Mesenchymal stem cell (in vitro differentiated cells and primary cell): Measurements from ENCODE around the gene RHEX.

Source experiments
- DNase-seq: peaks from one replicate; pipeline ENCODE4 v3.0.0-alpha.2; 2013
- H2AFZ ChIP-seq: one replicate; pipeline ENCODE4 v1.6.1; 2013; ENCODE audit warnings: low read depth, mild to moderate bottlenecking, control low read depth, inconsistent platforms, low read length, moderate library complexity
- H2AK5ac ChIP-seq: 2 replicates; pipeline ENCODE4 v1.6.1; 2013; ENCODE audit warnings: low read length, moderate library complexity, mild to moderate bottlenecking, inconsistent platforms; ENCODE audit not compliant: severe bottlenecking
- H2BK120ac ChIP-seq: one replicate; pipeline ENCODE4 v1.6.1; 2013; ENCODE audit warnings: low read depth, mild to moderate bottlenecking, inconsistent platforms, low read length, moderate library complexity
- H2BK12ac ChIP-seq, 2 experiments: one replicate each; pipeline ENCODE4 v1.6.1; 2013; ENCODE audit warnings: inconsistent platforms in 2 of 2, low read length in 2 of 2, mild to moderate bottlenecking in 2 of 2, moderate library complexity in 2 of 2, control low read depth in 1 of 2
- H2BK15ac ChIP-seq: one replicate; pipeline ENCODE4 v1.6.1; 2013; ENCODE audit warnings: mild to moderate bottlenecking, low read depth, inconsistent platforms; ENCODE audit not compliant: poor library complexity, severe bottlenecking
- H2BK5ac ChIP-seq: 2 replicates; pipeline ENCODE4 v1.6.1; 2013; ENCODE audit warnings: low read depth, mild to moderate bottlenecking, low read length, control low read depth, inconsistent platforms; ENCODE audit not compliant: poor library complexity, severe bottlenecking
- H3K14ac ChIP-seq, 2 experiments: one replicate each; pipeline ENCODE4 v1.6.1; 2013; ENCODE audit warnings: inconsistent platforms in 2 of 2, low read length in 2 of 2, control low read depth in 1 of 2, mild to moderate bottlenecking in 1 of 2, moderate library complexity in 1 of 2
- H3K18ac ChIP-seq, 2 experiments: one replicate each; pipeline ENCODE4 v1.6.1; 2013; ENCODE audit warnings: inconsistent platforms in 2 of 2, low read length in 2 of 2, control low read depth in 1 of 2, low read depth in 1 of 2, mild to moderate bottlenecking in 1 of 2
- H3K23ac ChIP-seq, 2 experiments: one replicate each; pipeline ENCODE4 v1.6.1; 2013; ENCODE audit warnings: inconsistent platforms in 2 of 2, low read length in 2 of 2, mild to moderate bottlenecking in 2 of 2, moderate library complexity in 2 of 2, control low read depth in 1 of 2
- H3K27ac ChIP-seq: 2 replicates; pipeline ENCODE4 v1.5.1; 2013; ENCODE audit warnings: mild to moderate bottlenecking, moderate library complexity, low read length, control low read depth, inconsistent platforms; ENCODE audit not compliant: poor library complexity, severe bottlenecking
- H3K27me3 ChIP-seq, 2 experiments: 2 replicates each; pipeline versions ENCODE4 v1.6.1 to v1.7.0; 2013; ENCODE audit warnings: low read length in 2 of 2, mild to moderate bottlenecking in 2 of 2, moderate library complexity in 2 of 2, control low read depth in 1 of 2, inconsistent platforms in 1 of 2; ENCODE audit not compliant: control insufficient read depth in 1 of 2, insufficient read depth in 1 of 2
- H3K36me3 ChIP-seq, 2 experiments: 2 replicates each; pipeline versions ENCODE4 v1.6.1 to v1.7.0; 2013; ENCODE audit warnings: low read length in 2 of 2, control low read depth in 1 of 2, inconsistent platforms in 1 of 2, low read depth in 1 of 2, mild to moderate bottlenecking in 1 of 2; ENCODE audit not compliant: insufficient read depth in 2 of 2, control insufficient read depth in 1 of 2
- H3K4ac ChIP-seq, 2 experiments: one replicate each; pipeline ENCODE4 v1.6.1; 2013; ENCODE audit warnings: inconsistent platforms in 2 of 2, low read length in 2 of 2, mild to moderate bottlenecking in 2 of 2, moderate library complexity in 2 of 2, control low read depth in 1 of 2, low read depth in 1 of 2
- H3K4me1 ChIP-seq: 2 replicates; pipeline ENCODE4 v1.6.1; 2013; ENCODE audit warnings: low read depth, low read length, control low read depth; ENCODE audit not compliant: control insufficient read depth, insufficient read depth
- H3K4me2 ChIP-seq: 2 replicates; pipeline ENCODE4 v1.6.1; 2013; ENCODE audit warnings: low read length, mild to moderate bottlenecking, inconsistent platforms; ENCODE audit not compliant: poor library complexity, severe bottlenecking
- H3K4me3 ChIP-seq, 2 experiments: 2 replicates each; pipeline versions ENCODE4 v1.5.1 to v1.7.0; 2013; ENCODE audit warnings: low read length in 2 of 2, mild to moderate bottlenecking in 2 of 2, control low read depth in 1 of 2, low read depth in 1 of 2; ENCODE audit not compliant: insufficient read depth in 1 of 2
- H3K79me1 ChIP-seq: replicated peaks from 2 replicates; pipeline ENCODE4 v1.6.1; 2013; ENCODE audit warnings: mild to moderate bottlenecking, control low read depth, low read length, inconsistent platforms; ENCODE audit not compliant: poor library complexity, severe bottlenecking
- H3K9ac ChIP-seq: 2 replicates; pipeline ENCODE4 v1.7.0; 2013; ENCODE audit warnings: mild to moderate bottlenecking, low read length, moderate library complexity
- H3K9me3 ChIP-seq: 2 replicates; pipeline ENCODE4 v1.7.0; 2013; ENCODE audit warnings: mild to moderate bottlenecking, low read length; ENCODE audit not compliant: control insufficient read depth
- H4K8ac ChIP-seq: one replicate; pipeline ENCODE4 v1.6.1; 2013; ENCODE audit warnings: inconsistent platforms, mild to moderate bottlenecking, low read length, moderate library complexity
- H4K91ac ChIP-seq: one replicate; pipeline ENCODE4 v1.6.1; 2013; ENCODE audit warnings: mild to moderate bottlenecking, low read length, inconsistent platforms
- WGBS: methylation state at CpG from one replicate; pipeline ENCODE4 v1.1.7; 2013; ENCODE audit warnings: mixed read lengths; 5-methylcytosine and 5-hydroxymethylcytosine counted together

RHEX gene

DNA sequence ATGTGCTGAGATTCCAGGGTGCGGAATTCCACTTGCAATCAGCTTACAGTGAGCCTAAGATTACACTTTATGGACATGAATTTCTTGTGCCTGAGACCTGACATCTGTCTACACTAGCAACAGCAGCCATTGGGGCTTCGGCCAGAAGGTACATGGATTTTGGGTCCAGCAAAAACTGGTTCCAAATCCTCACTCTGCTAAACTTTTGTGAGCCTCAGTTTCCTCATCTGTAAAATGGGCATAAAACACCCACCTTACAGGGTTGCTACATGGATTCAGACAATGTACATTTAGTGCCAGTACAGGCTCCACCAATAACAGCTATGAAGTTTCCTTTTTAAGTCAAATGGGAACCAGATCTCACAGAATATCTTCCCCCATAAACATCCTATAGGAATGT lies 30.8 kb downstream of the RHEX start:
- Histone ChIP-seq H3K4me3 (no peak overlapping the region), H3K23ac (no peak overlapping the region), H3K14ac (no peak overlapping the region), H2AFZ (no peak overlapping the region), H3K27me3 (peaks cover 0 to 8% of the 10 kb centered on the region in 2 experiments), H3K4me1 (no peaks in the 10 kb centered on the region), H3K18ac (no peak overlapping the region), H2BK15ac (no peak overlapping the region), H3K9me3 (no peaks in the 10 kb centered on the region), H2BK120ac (no peak overlapping the region), H3K79me1 (no peaks in the 10 kb centered on the region), H2AK5ac (no peak overlapping the region), H3K4ac (no peak overlapping the region), H4K8ac (no peak overlapping the region), H3K4me2 (no peak overlapping the region), H4K91ac (no peak overlapping the region), H2BK12ac (no peak overlapping the region), H3K9ac (no peak overlapping the region), H3K36me3 (peaks cover 0 to 3% of the 10 kb centered on the region in 2 experiments), H3K27ac (no peak overlapping the region), H2BK5ac (no peak overlapping the region)
- WGBS, result 85% methylated on average over 2 of the region's 2 CpGs
- no peak for DNase-seq

DNA sequence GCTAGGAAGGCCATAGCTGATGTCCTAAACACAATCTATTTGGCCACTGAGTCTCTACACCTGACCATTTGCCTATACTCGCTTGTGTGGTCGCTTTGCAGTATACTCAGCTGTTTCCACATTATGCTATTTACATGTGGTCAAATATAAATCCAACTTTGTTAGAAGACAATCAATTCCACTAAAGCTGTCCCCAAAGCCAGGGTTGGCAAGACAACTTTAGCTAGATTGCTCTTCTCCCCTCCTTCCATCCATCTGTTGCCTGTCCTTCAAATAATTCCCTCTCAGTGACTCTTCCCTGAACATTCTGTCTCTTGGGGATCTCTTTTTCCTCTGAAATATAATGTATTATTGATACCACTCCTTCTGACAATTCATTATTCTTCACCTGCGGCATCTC lies 34.1 kb downstream of the RHEX start:
- WGBS, result 95% methylated on average over 3 of the region's 3 CpGs
- Histone ChIP-seq H2BK120ac (no peak overlapping the region), H2BK5ac (no peak overlapping the region)

DNA sequence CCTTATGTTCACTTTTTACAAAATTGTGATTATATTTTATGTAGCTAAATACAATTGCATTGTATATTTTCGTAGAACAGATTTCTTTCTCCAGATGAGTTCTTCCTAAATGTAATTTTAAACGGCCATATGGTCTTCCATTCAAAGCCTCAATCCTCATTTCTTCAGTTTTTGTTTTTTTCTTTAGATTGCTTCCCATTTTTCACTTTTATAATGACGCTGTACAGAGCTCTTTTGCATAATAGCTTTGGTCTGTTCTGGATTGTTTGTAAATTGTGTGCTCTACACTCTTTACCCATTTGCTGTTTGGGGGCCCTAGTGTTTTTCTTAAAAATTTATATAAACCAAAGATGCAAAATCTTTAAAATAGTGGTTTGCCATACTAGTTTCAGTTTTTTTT lies 36.4 kb downstream of the RHEX start:
- Histone ChIP-seq H3K9me3 (no peaks in the 10 kb centered on the region), H3K4me2 (no peak overlapping the region), H2BK5ac (no peak overlapping the region), H3K4me3 (no peak overlapping the region), H4K8ac (no peak overlapping the region), H3K14ac (no peak overlapping the region), H3K18ac (no peak overlapping the region), H4K91ac (no peak overlapping the region), H2BK120ac (no peak overlapping the region), H2BK15ac (no peak overlapping the region), H3K79me1 (peaks cover 4% of the 10 kb centered on the region), H2BK12ac (no peak overlapping the region), H3K36me3 (peaks cover 0 to 4% of the 10 kb centered on the region in 2 experiments), H3K27me3 (peaks cover 0 to 1% of the 10 kb centered on the region in 2 experiments), H3K4me1 (no peaks in the 10 kb centered on the region), H2AK5ac (no peak overlapping the region), H2AFZ (no peak overlapping the region), H3K4ac (no peak overlapping the region), H3K23ac (no peak overlapping the region), H3K9ac (no peak overlapping the region), H3K27ac (no peak overlapping the region)
- DNase-seq, result no peak
- 75% methylated on average over 2 of the region's 3 CpGs for WGBS

More for the DNA sequence above, 34.1 kb downstream of the RHEX start:
- H3K36me3 ChIP-seq, result no peaks in the 10 kb centered on the region
- no peak overlapping the region for H3K14ac ChIP-seq
- H2AK5ac ChIP-seq, result no peak overlapping the region
- peaks cover 2% of the 10 kb centered on the region for H3K79me1 ChIP-seq
- no peak overlapping the region for H3K4me3 ChIP-seq
- no peak overlapping the region for H3K27ac ChIP-seq
- no peak overlapping the region for H4K91ac ChIP-seq
- no peak overlapping the region for H2BK15ac ChIP-seq
- peaks cover 0 to 8% of the 10 kb centered on the region in 2 experiments for H3K27me3 ChIP-seq
- H2AFZ ChIP-seq, result no peak overlapping the region
- no peaks in the 10 kb centered on the region for H3K4me1 ChIP-seq
- no peak overlapping the region for H3K4ac ChIP-seq
- no peak overlapping the region for H4K8ac ChIP-seq
- no peak overlapping the region for H3K4me2 ChIP-seq
- H2BK12ac ChIP-seq, result no peak overlapping the region
- no peak for DNase-seq
- no peak overlapping the region for H3K18ac ChIP-seq
- no peak overlapping the region for H3K23ac ChIP-seq
- H3K9ac ChIP-seq, result no peak overlapping the region
- no peaks in the 10 kb centered on the region for H3K9me3 ChIP-seq

DNA sequence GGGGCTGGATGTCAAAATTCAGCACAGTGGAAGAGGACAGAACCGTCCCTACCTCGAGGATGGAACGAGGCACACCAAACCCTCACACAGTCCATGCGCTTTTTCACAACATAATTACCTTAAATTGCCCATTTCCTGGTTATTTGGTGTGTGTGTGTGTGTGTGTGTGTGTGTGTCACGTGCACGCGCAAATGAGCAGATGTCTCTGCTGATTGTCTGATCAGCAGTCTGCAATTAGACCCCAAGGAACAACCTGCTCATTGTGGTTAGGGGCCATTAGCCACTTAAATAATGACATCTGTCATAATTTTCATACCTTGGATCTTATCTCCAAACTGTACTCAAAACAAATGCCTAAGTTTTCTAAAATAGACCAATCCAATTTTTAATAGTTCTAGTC lies 41.1 kb downstream of the RHEX start:
- Histone ChIP-seq H3K23ac (no peak overlapping the region), H2BK5ac (no peak overlapping the region), H3K36me3 (peaks cover 0 to 19% of the 10 kb centered on the region in 2 experiments), H3K79me1 (peaks cover 9% of the 10 kb centered on the region), H2BK15ac (no peak overlapping the region), H4K8ac (no peak overlapping the region), H2BK12ac (no peak overlapping the region), H3K4ac (no peak overlapping the region), H3K27ac (no peak overlapping the region), H3K9ac (no peak overlapping the region), H4K91ac (no peak overlapping the region), H3K27me3 (peaks cover 0 to 12% of the 10 kb centered on the region in 2 experiments), H3K18ac (no peak overlapping the region), H2AFZ (no peak overlapping the region), H2BK120ac (no peak overlapping the region), H3K9me3 (no peaks in the 10 kb centered on the region), H3K14ac (no peak overlapping the region), H3K4me3 (no peak overlapping the region), H3K4me1 (no peaks in the 10 kb centered on the region), H3K4me2 (no peak overlapping the region), H2AK5ac (no peak overlapping the region)
- DNase-seq, result no peak
- no CpG with 5 or more reads among the region's 7 CpGs for WGBS
